ENCODE data around the gene LCN12.
"Not testable (repeated sequence)": the region's sequence is repeated elsewhere in the genome, so short reads cannot be mapped to it uniquely, and the experiment has no call there.

Gene LCN12

GRCh38 chr9:136991993-136992818 is 40.1 kb downstream of the LCN12 start, which contains the start of gene PAXX:
PAXX (plus strand) TSS chr9:136992422; CDS start chr9:136992444, 22 bp downstream.
- peak; percentile 90 for DNase-seq

- no peak for DNase-seq
Observed at GRCh38 chr9:136992819-136993369, 40.8 kb downstream of the LCN12 start.

- no peak for DNase-seq
Observed at GRCh38 chr9:136994180-136994887, 42.3 kb downstream of the LCN12 start.

- no peak for DNase-seq
Observed at GRCh38 chr9:136994888-136995230, 42.8 kb downstream of the LCN12 start.

- no peak for DNase-seq
Observed at GRCh38 chr9:136995362-136995761, 43.3 kb downstream of the LCN12 start.

- DNase-seq, result peak; percentile 31
Observed at GRCh38 chr9:136995772-136996311, 43.8 kb downstream of the LCN12 start.

- DNase-seq, result peak; percentile 28
Observed at GRCh38 chr9:136996361-136997292, 44.6 kb downstream of the LCN12 start, which contains the start of gene CLIC3. CLIC3 (minus strand) TSS chr9:136996568; CDS start chr9:136996543, 25 bp downstream.

GRCh38 chr9:136997371-136997770 is 45.3 kb downstream of the LCN12 start:
- DNase-seq, result no peak

- DNase-seq, result no peak
Observed at GRCh38 chr9:136997830-136998234, 45.8 kb downstream of the LCN12 start.

GRCh38 chr9:137000177-137000930 is 48.3 kb downstream of the LCN12 start:
- no peak for DNase-seq

- no peak for DNase-seq
Observed at GRCh38 chr9:137001857-137002645, 50.0 kb downstream of the LCN12 start.

GRCh38 chr9:137002646-137003041 is 50.6 kb downstream of the LCN12 start:
- DNase-seq, result no peak

GRCh38 chr9:137004285-137004684 is 52.2 kb downstream of the LCN12 start:
- not testable (repeated sequence) for DNase-seq
